A549 treated with AZD9567 at 1 μM for 4 hours (cell line): Measurements from ENCODE around the gene ADAMTS12. TPM values are rescaled to one million over a fixed set of nuclear protein-coding genes. Genes with fewer than 3 reads are reported as not detected.

ENCODE experiments used
- total RNA-seq: library from RNA; stranded (reverse); fragments of 200-300 nt; extraction: Qiagen RNA extraction; gene quantifications from 5 replicates; pipeline ENCODE4 v1.2.3, GENCODE V29; 2022; ENCODE audit not compliant: insufficient read depth

The ADAMTS12 gene, protein sequence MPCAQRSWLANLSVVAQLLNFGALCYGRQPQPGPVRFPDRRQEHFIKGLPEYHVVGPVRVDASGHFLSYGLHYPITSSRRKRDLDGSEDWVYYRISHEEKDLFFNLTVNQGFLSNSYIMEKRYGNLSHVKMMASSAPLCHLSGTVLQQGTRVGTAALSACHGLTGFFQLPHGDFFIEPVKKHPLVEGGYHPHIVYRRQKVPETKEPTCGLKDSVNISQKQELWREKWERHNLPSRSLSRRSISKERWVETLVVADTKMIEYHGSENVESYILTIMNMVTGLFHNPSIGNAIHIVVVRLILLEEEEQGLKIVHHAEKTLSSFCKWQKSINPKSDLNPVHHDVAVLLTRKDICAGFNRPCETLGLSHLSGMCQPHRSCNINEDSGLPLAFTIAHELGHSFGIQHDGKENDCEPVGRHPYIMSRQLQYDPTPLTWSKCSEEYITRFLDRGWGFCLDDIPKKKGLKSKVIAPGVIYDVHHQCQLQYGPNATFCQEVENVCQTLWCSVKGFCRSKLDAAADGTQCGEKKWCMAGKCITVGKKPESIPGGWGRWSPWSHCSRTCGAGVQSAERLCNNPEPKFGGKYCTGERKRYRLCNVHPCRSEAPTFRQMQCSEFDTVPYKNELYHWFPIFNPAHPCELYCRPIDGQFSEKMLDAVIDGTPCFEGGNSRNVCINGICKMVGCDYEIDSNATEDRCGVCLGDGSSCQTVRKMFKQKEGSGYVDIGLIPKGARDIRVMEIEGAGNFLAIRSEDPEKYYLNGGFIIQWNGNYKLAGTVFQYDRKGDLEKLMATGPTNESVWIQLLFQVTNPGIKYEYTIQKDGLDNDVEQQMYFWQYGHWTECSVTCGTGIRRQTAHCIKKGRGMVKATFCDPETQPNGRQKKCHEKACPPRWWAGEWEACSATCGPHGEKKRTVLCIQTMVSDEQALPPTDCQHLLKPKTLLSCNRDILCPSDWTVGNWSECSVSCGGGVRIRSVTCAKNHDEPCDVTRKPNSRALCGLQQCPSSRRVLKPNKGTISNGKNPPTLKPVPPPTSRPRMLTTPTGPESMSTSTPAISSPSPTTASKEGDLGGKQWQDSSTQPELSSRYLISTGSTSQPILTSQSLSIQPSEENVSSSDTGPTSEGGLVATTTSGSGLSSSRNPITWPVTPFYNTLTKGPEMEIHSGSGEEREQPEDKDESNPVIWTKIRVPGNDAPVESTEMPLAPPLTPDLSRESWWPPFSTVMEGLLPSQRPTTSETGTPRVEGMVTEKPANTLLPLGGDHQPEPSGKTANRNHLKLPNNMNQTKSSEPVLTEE (N-terminal part only)
- 2.5 to 5.9 TPM (median 5.2 TPM) in 5 replicates for total RNA-seq

DNA sequence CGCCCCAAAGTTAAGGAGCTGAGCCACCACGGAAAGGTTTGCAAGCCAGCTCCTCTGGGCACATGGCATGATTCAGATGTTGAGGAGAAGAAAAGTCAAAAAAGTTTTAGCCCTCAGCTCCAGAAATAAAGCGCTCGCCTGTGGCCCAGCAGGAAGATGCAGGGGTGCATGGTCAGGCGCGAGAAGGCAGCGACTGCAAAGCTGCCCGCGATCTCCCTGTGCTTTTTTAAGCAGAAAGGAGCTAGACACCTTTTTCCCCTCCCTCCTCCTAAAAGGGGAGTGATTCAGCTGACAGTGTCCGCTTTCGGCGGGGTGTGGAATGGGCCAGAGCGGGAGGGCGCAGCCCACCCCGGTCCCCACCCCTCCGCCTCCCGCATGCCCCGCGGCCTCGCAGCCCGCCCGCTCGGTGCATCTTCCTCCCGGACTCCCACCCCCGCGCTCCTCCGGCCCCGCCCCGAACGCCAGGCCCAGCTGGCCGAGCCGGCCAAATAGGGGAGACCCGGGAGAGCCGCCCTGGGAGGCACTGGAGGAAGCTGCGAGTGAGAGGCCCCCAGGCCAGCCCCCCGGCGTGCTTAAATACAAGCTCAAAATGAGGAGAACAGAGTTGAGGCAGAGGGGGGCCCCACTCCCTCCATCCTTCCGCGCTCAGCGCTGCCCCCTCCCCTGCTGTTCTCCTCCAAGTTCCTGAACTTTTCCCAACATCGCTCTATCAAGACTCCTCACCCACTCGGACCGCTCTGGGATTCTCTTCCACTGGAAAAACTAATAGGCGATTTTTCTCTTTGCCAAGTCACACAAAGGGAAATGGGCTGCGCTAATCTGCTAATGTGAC, at the start of gene ADAMTS12:
ADAMTS12 (minus strand) TSS at position 203 of the 832 bp plus-strand sequence; CDS start at position 69, 134 bp downstream.

DNA sequence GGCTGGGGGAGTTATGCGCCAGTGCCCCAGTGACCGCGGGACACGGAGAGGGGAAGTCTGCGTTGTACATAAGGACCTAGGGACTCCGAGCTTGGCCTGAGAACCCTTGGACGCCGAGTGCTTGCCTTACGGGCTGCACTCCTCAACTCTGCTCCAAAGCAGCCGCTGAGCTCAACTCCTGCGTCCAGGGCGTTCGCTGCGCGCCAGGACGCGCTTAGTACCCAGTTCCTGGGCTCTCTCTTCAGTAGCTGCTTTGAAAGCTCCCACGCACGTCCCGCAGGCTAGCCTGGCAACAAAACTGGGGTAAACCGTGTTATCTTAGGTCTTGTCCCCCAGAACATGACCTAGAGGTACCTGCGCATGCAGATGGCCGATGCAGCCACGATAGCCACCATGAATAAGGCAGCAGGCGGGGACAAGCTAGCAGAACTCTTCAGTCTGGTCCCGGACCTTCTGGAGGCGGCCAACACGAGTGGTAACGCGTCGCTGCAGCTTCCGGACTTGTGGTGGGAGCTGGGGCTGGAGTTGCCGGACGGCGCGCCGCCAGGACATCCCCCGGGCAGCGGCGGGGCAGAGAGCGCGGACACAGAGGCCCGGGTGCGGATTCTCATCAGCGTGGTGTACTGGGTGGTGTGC, 44.7 kb upstream of the ADAMTS12 start, which contains the start of gene RXFP3:
RXFP3 (plus strand) TSS at position 6 of the 636 bp plus-strand sequence; CDS start at position 361, 355 bp downstream.

Other genes with a start within 250 kb of the ADAMTS12 start
- not detected in 5 replicates for gene RXFP3, start 44.4 kb upstream of the ADAMTS12 start, total RNA-seq
- gene SLC45A2, start 92.7 kb upstream of the ADAMTS12 start, total RNA-seq = 0.05 TPM in 2 of 5 replicates, not detected in the others
- 15.2 to 23.2 TPM (median 18.7 TPM) in 5 replicates for gene AMACR, start 116.1 kb upstream of the ADAMTS12 start, total RNA-seq
- gene C1QTNF3, start 151.2 kb upstream of the ADAMTS12 start, total RNA-seq = 0.13 to 0.25 TPM (median 0.15 TPM) in 4 of 5 replicates, not detected in the other